K562 (cell line): ENCODE data around the gene CUEDC2. TPM values are rescaled to one million over a fixed set of nuclear protein-coding genes. Genes with fewer than 3 reads are reported as not detected.
A peak's percentile ranks its signal among the peaks of the same experiment; 100 is the strongest.

Experiments used
- ADNP ChIP-seq: fragments of 200-800 bp; sonication (Bioruptor generic); IDR thresholded peaks from 2 replicates; pipeline ENCODE4 v1.6.1; 2016; ENCODE audit warnings: missing genetic modification characterization, missing compliant biosample characterization
- BCOR ChIP-seq: fragments of 450-650 bp; IDR thresholded peaks from 2 replicates; pipeline ENCODE4 v1.6.1; 2016
- CGGBP1 ChIP-seq: fragments of 250-450 bp; sonication (Bioruptor Pico); IDR thresholded peaks from 2 replicates; pipeline ENCODE4 v1.9.0; 2021; ENCODE audit warnings: mild to moderate bottlenecking
- EP300 ChIP-seq: IDR thresholded peaks from 2 replicates; pipeline ENCODE4 v1.6.1; 2012; ENCODE audit warnings: low read length, improper control_type of control experiment
- ESRRB ChIP-seq: fragments of 250-450 bp; sonication (Bioruptor Pico); IDR thresholded peaks from 2 replicates; pipeline ENCODE4 v1.5.0; 2020; ENCODE audit warnings: mild to moderate bottlenecking, moderate library complexity, borderline replicate concordance
- FOSL1 ChIP-seq: fragments of 200-800 bp; sonication (Bioruptor generic); conservative IDR thresholded peaks from 2 replicates; pipeline ENCODE4 v1.6.1; 2016; ENCODE audit warnings: missing genetic modification characterization, missing compliant biosample characterization
- GATA2 ChIP-seq: sonication (generic); formaldehyde crosslinking; IDR thresholded peaks from 2 replicates; pipeline ENCODE4 v1.4.0; 2020; ENCODE audit warnings: mild to moderate bottlenecking, missing genetic modification reagents
- HDAC2 ChIP-seq: fragments of 450-650 bp; IDR thresholded peaks from 2 replicates; pipeline ENCODE4 v1.6.1; 2016; ENCODE audit warnings: mild to moderate bottlenecking
- HDGF ChIP-seq: fragments of 450-650 bp; IDR thresholded peaks from 2 replicates; pipeline ENCODE4 v1.6.1; 2016
- HNRNPUL1 ChIP-seq: fragments of 200-400 bp; formaldehyde crosslinking; IDR thresholded peaks from 2 replicates; pipeline ENCODE4 v1.6.1; 2017; ENCODE audit warnings: low read length
- JUND ChIP-seq, 2 experiments: IDR thresholded peaks; 2 replicates in 1 of 2; 3 replicates in 1 of 2; pipeline ENCODE4 v1.6.1; 2011; ENCODE audit warnings: borderline replicate concordance in 2 of 2, low read depth in 2 of 2, low read length in 2 of 2, improper control_type of control experiment in 1 of 2, missing biosample characterization in 1 of 2, missing genetic modification characterization in 1 of 2, missing genetic modification reagents in 1 of 2
- KDM1A ChIP-seq, 2 experiments: fragments of 450-650 bp; IDR thresholded peaks; 2 replicates each; pipeline ENCODE4 v1.6.1; 2016; ENCODE audit warnings: mild to moderate bottlenecking in 2 of 2
- KLF13 ChIP-seq: fragments of 450-650 bp; IDR thresholded peaks from 2 replicates; pipeline ENCODE4 v1.6.1; 2016; ENCODE audit warnings: missing genetic modification characterization, low read depth, mild to moderate bottlenecking, missing compliant biosample characterization, moderate library complexity, borderline replicate concordance
- MCM5 ChIP-seq: fragments of 450-650 bp; IDR thresholded peaks from 2 replicates; pipeline ENCODE4 v1.6.1; 2016; ENCODE audit warnings: low read depth
- NFXL1 ChIP-seq: fragments of 450-650 bp; formaldehyde crosslinking; IDR thresholded peaks from 2 replicates; pipeline ENCODE4 v1.4.0; 2021; ENCODE audit warnings: mild to moderate bottlenecking
- NR2C1 ChIP-seq, 2 experiments: fragments of 450-650 bp; IDR thresholded peaks; 2 replicates each; pipeline ENCODE4 v1.6.1; 2017; ENCODE audit warnings: mild to moderate bottlenecking in 2 of 2, antibody characterized with exemption in 1 of 2, inconsistent platforms in 1 of 2, missing compliant biosample characterization in 1 of 2, missing genetic modification characterization in 1 of 2
- PHF21A ChIP-seq: fragments of 450-650 bp; IDR thresholded peaks from 2 replicates; pipeline ENCODE4 v1.6.1; 2017; ENCODE audit warnings: low read depth, borderline replicate concordance
- PHF8 ChIP-seq: fragments of 200-600 bp; sonication (generic); IDR thresholded peaks from 2 replicates; pipeline ENCODE4 v1.6.1; 2012; ENCODE audit warnings: mixed run types, mild to moderate bottlenecking, inconsistent platforms, low read length, moderate library complexity, borderline replicate concordance
- RBM14 ChIP-seq: fragments of 200-400 bp; formaldehyde crosslinking; IDR thresholded peaks from 2 replicates; pipeline ENCODE4 v1.6.1; 2018; ENCODE audit warnings: low read depth, mild to moderate bottlenecking, low read length, moderate library complexity, borderline replicate concordance; ENCODE audit not compliant: insufficient read depth
- RBM25 ChIP-seq: fragments of 200-400 bp; formaldehyde crosslinking; IDR thresholded peaks from 2 replicates; pipeline ENCODE4 v1.6.1; 2018; ENCODE audit warnings: low read length, low read depth, moderate library complexity; ENCODE audit not compliant: severe bottlenecking
- SAFB2 ChIP-seq: fragments of 200-400 bp; formaldehyde crosslinking; IDR thresholded peaks from 2 replicates; pipeline ENCODE4 v1.6.1; 2018; ENCODE audit warnings: borderline replicate concordance, low read length, low read depth, moderate library complexity; ENCODE audit not compliant: severe bottlenecking
- SMARCE1 ChIP-seq: fragments of 450-650 bp; IDR thresholded peaks from 2 replicates; pipeline ENCODE4 v1.7.1; 2016; ENCODE audit warnings: mild to moderate bottlenecking
- TCFL5 ChIP-seq: fragments of 250-450 bp; sonication (Bioruptor Pico); conservative IDR thresholded peaks from 2 replicates; pipeline ENCODE4 v1.6.1; 2021; ENCODE audit warnings: mild to moderate bottlenecking, moderate library complexity, matching md5 sums
- ZFP30 ChIP-seq: fragments of 250-450 bp; sonication (Bioruptor Pico); IDR thresholded peaks from 2 replicates; pipeline ENCODE4 v1.8.0; 2022; ENCODE audit warnings: moderate library complexity, mild to moderate bottlenecking, inconsistent platforms, borderline replicate concordance
- ZNF217 ChIP-seq: sonication (generic); formaldehyde crosslinking; IDR thresholded peaks from 2 replicates; pipeline ENCODE4 v1.8.0; 2022; ENCODE audit warnings: mild to moderate bottlenecking, missing genetic modification reagents
- ZNF699 ChIP-seq: fragments of 250-450 bp; sonication (Bioruptor Pico); IDR thresholded peaks from 2 replicates; pipeline ENCODE4 v1.8.0; 2021; ENCODE audit warnings: mild to moderate bottlenecking, moderate library complexity; ENCODE audit not compliant: insufficient replicate concordance
- polyA plus RNA-seq, 8 experiments: library from polyadenylated mRNA; depleted of rRNA in 4 of 8; stranded (reverse) in 5 of 8; unstranded in 3 of 8; fragments of >200 nt; fragmentation: Nextera tagmentation in 2 of 8; fragmentation: Illumina TruSeq in 1 of 8; extraction: Ambion mirVana in 2 of 8; extraction: Trizol in 1 of 8; gene quantifications; 2 replicates each; pipeline versions ENCODE4 v1.2.1 to v1.2.3, GENCODE V29; 2011 to 2014; ENCODE audit warnings: inconsistent platforms in 1 of 8, missing spikeins in 1 of 8
- total RNA-seq, 7 experiments: library from RNA; depleted of rRNA in 6 of 7; stranded (reverse); fragments of >200 nt in 6 of 7; fragmentation: Illumina TruSeq in 2 of 7; extraction: Trizol in 2 of 7; gene quantifications; 2 replicates each; pipeline versions ENCODE4 v1.2.1 to v1.2.3, GENCODE V29; 2011 to 2021; ENCODE audit warnings: low replicate concordance in 1 of 7

The CUEDC2 gene
- total and polyA plus RNA-seq, 9 of the 15 experiments (the other 6 are each of a cell fraction or from before 2014, with no cell fraction given), result 8.5 to 48.9 (median 27.4) TPM

GRCh38 chr10:102435133-102435497, 2.7 kb upstream of the CUEDC2 start (continued):
- TF ChIP-seq NFXL1 (no peak), HDAC2 (no peak), KDM1A (IDR thresholded peaks at IDR 0.05) (peak; percentile 49 to 59; a peak in 3 of 4 replicates), NR2C1 (IDR thresholded peaks at IDR 0.05) (no peak), NR2C1 (tag; IDR thresholded peaks at IDR 0.05) (no peak), KLF13 (tag) (no peak), ZNF699 (CRISPR knock-in tag) (no peak), ZFP30 (CRISPR knock-in tag) (no peak), SMARCE1 (no peak), TCFL5 (CRISPR knock-in tag) (no peak), ADNP (0 out of 2 replicates have a peak, but pooled peaks have one; percentile 33), RBM25 (peak; percentile 60), PHF21A (no peak), HDGF (0 out of 2 replicates have a peak, but pooled peaks have one; percentile 52), ESRRB (CRISPR knock-in tag) (no peak), FOSL1 (tag) (no peak), EP300 (no peak), CGGBP1 (CRISPR knock-in tag) (no peak), SAFB2 (no peak), RBM14 (no peak), ZNF217 (no peak), HNRNPUL1 (no peak), MCM5 (no peak), PHF8 (peak; percentile 8; the same call in 1 of the 2 replicates), GATA2 (no peak), JUND (IDR thresholded peaks at IDR 0.05; ENCODE audit: borderline replicate concordance, low read depth, low read length) (no peak), JUND (tag; IDR thresholded peaks at IDR 0.05; ENCODE audit: borderline replicate concordance, low read depth, low read length) (no peak), BCOR (peak; percentile 67)
